ENCODE measurements around the gene FUT7.

Gene FUT7

DNA sequence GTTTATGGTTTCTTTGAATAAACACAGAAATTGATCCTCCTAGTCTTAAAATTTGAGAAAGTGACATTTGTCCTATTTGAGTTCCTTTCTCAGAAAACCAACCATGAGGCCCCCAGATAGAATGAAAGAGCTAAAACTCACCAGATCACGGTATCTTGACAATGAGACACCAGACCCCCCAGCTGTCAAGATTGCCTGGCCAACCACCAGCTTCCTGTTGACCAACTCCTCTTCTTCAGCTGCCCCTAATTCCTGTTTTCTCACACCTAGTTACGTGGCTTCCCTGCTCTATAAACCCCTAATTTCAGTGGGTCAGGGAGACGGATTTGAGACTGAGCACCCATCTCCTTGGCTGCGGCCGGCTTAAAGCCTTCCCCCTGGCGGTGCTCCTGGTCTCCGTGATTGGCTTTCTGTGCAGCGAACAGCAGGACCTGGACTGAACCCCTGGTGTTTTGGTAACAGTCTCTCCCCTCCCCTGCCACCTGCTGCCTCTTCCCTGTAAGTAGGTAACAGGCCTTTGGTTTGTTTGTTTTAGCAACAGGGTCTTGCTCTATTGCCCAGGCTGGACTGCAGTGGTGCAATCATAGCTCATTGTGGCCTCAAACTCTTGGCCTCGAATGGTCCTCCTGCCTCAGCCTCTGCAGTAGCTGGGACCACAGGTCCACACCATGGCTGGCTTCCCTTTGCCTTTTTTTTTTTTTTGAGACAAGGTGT lies 26.8 kb upstream of the FUT7 start:
- Histone ChIP-seq H3K4me1 (ENCODE audit: insufficient read depth, low read length) (no peaks in the 10 kb centered on the region; the same call in 1 of the 2 replicates), H3K9ac (ENCODE audit: low read depth, low read length) (no peak overlapping the region), H3K36me3 (ENCODE audit: insufficient read depth, low read length) (no peaks in the 10 kb centered on the region), H3K9me3 (ENCODE audit: control insufficient read depth, insufficient read depth, low read length) (no peaks in the 10 kb centered on the region)

DNA sequence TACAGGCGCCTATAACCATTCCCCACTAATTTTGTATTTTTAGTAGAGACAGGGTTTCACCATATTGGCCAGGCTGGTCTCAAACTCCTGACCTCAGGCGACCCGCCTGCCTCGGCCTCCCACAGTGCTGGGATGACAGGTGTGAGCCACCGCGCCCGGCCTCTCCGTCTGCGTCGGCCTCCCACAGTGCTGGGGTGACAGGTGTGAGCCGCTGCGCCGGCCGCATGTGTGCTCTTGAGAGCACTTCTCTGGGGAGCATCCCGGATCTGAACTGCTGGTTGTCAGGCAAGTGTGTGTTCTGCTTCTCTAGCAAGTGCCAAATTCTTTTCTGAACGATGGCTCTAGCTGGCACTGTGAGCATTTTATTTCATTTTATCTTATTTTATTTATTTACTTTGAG lies 25.7 kb upstream of the FUT7 start:
- Histone ChIP-seq H3K4me1 (ENCODE audit: insufficient read depth, low read length) (no peaks in the 10 kb centered on the region; the same call in 1 of the 2 replicates), H3K9ac (ENCODE audit: low read depth, low read length) (no peak overlapping the region), H3K36me3 (ENCODE audit: insufficient read depth, low read length) (no peaks in the 10 kb centered on the region), H3K9me3 (ENCODE audit: control insufficient read depth, insufficient read depth, low read length) (no peaks in the 10 kb centered on the region)

DNA sequence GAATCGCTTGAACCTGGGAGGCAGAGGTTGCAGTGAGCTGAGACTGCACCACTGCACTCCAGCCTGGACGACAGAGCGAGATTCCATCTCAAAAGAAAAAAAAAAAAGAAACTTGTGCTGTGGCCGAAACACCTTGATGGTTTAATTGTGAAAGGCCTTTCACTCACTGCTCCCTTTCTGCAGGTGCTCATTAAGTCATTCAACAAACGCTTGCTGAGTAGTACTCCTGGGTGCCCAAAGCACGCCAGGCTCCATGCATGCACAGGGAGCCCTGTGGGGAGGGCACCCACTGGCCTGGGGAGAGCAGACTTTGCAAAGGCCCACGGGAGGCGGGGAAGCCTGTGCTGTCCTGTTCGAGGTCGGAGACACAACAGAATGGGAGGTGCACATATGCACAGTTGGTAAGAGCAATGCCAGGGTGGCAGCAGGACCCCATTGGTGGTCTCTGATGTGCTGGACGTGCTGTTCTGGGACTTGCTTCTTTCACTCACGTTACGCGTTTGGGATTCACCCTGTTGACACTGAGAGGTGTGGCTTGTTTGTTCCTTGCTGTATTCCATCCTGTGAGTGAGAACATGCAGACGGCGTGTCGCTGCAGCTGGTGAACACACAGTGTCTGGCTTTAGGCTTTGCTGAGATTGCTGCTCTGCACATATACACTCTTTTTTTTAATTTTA lies 25.0 kb upstream of the FUT7 start:
- no peaks in the 10 kb centered on the region for H3K36me3 ChIP-seq (ENCODE audit: insufficient read depth, low read length)
- H3K4me1 ChIP-seq (ENCODE audit: insufficient read depth, low read length) = no peaks in the 10 kb centered on the region; the same call in 1 of the 2 replicates
- H3K9ac ChIP-seq (ENCODE audit: low read depth, low read length) = no peak overlapping the region
- H3K9me3 ChIP-seq (ENCODE audit: control insufficient read depth, insufficient read depth, low read length) = no peaks in the 10 kb centered on the region

DNA sequence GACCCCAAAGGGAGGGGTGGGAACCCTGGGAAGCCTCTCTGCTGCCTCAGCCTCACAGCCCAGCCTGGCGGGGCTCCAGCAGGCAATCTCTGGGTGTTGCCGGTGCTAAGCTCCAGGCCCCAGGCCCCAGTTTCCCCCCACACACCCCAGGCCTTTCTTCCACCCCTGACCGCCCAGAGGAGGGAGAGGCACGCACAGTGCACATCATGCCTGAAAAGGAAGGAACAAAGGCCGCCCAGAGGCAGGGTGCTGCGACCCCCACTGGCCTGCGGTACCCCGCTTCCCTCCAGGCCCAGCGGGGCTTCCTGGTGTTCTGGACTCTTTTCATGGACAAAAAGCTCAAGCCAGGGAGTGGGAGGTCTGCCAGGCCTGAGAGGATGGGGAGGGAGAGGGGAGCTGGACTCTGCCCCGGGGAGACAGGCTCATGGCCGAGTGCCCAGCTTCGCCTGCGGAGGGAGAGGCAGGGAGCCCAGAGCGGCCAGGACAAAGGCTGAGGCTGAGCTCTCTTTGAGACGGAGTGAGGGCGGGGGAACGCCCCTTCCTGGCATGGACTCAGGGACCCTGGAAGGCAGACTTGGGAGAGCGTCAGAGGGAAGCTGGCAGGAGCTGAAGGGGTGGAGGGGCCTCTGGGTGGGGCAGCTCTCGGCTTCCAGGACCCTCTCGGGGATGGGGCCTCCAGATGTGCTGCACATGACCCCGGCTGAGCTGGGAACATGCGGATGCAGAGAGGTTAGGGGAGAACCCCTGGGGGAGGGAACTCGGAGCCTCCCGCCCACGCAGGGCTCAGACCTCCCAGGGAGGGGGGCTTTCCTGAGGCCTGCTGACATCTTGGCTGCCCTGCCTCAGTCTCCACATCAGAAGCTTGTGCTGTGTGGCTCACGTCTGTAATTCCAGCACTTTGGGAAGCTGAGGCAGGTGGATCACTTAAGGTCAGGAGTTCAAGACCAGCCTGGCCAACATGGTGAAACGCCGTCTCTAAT lies 23.8 kb upstream of the FUT7 start:
- no peaks in the 10 kb centered on the region for H3K36me3 ChIP-seq (ENCODE audit: insufficient read depth, low read length)
- no peaks in the 10 kb centered on the region; the same call in 1 of the 2 replicates for H3K4me1 ChIP-seq (ENCODE audit: insufficient read depth, low read length)
- H3K9me3 ChIP-seq (ENCODE audit: control insufficient read depth, insufficient read depth, low read length) = no peaks in the 10 kb centered on the region
- H3K9ac ChIP-seq (ENCODE audit: low read depth, low read length) = no peak overlapping the region

DNA sequence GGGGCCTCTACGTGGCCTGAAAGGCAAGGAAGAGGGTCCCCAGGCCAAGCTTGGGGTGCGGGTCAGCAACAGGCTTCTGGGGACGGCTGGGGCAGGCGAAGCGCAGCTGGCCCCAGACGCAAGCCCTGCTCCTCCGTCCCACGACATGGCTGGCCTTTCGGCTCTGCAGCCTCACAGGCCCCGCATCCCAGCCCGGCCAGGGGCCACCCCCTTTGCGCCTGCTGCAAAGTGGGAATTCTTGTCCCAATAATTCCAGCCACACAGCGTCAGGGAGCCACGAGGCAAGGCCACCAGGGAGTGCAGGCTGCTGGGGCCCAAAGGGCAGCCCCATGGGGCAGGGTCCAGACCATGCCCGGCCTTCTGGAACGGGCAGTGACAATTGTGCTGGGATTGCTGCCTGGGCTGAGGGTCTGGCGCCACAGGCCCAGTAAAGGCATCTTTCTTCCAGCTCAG lies 23.1 kb upstream of the FUT7 start:
- no peaks in the 10 kb centered on the region for H3K9me3 ChIP-seq (ENCODE audit: control insufficient read depth, insufficient read depth, low read length)
- H3K9ac ChIP-seq (ENCODE audit: low read depth, low read length) = peak overlapping the region; percentile 44
- no peaks in the 10 kb centered on the region for H3K36me3 ChIP-seq (ENCODE audit: insufficient read depth, low read length)
- no peaks in the 10 kb centered on the region; the same call in 1 of the 2 replicates for H3K4me1 ChIP-seq (ENCODE audit: insufficient read depth, low read length)

DNA sequence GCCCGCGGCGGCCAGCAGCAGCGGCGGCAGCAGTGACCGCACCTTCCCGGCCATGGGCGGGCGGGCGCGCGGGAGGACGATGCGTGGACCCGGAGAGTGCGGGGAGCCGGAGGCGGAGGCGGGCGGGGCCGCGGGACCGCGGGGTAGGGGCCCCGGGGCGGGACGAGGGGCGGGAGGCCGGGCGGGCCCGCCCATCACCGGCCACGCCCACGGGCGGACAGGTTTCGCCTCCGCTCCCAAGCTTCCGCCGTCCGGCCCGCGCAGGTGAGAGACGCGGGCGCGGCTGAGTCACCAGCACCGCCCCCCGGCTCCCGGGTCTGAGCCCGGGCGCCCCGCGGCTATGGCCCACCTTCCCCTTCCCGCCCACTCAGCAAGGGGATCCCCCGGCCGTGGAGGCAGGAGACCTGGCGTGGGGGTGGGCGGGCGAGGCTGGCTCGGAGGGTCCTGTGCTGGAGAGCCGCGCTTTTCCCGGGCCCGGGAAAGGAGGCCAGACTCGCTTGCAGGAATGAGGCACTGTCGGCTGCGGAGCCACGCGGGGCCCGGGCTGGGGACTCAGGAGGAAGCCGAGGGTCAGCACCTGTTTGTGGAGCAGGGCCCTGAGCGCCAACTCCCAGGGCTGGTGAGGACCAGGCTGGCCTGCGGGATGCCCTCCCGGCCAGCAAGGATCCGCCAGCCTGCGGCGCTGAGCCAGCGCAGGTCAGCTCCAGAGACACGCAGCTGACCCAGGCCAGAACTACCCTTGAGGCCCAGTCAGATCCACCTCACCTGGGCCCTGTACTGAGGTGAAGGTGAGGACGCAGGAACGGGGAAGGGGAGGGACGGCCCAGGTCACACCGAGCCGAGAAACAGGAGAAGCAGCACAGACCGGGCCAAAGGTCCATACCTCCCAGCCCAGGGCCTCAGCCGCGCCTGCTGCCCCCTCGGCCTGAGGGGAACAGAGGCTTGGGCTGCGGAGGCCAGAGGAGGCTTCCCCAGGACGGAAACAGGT lies 22.4 kb upstream of the FUT7 start, which contains the start of gene ENTPD2:
Gene ENTPD2 (minus strand): TSS at position 118 of the 988 bp plus-strand sequence. CDS start 64 bp downstream, at position 54.
- H3K9ac ChIP-seq (ENCODE audit: low read depth, low read length) = peak within 1 kb of the TSS; percentile 44
- no peaks in the 10 kb centered on the region for H3K36me3 ChIP-seq (ENCODE audit: insufficient read depth, low read length)
- H3K4me1 ChIP-seq (ENCODE audit: insufficient read depth, low read length) = no peaks in the 10 kb centered on the region; the same call in 1 of the 2 replicates
- H3K9me3 ChIP-seq (ENCODE audit: control insufficient read depth, insufficient read depth, low read length) = no peaks in the 10 kb centered on the region

DNA sequence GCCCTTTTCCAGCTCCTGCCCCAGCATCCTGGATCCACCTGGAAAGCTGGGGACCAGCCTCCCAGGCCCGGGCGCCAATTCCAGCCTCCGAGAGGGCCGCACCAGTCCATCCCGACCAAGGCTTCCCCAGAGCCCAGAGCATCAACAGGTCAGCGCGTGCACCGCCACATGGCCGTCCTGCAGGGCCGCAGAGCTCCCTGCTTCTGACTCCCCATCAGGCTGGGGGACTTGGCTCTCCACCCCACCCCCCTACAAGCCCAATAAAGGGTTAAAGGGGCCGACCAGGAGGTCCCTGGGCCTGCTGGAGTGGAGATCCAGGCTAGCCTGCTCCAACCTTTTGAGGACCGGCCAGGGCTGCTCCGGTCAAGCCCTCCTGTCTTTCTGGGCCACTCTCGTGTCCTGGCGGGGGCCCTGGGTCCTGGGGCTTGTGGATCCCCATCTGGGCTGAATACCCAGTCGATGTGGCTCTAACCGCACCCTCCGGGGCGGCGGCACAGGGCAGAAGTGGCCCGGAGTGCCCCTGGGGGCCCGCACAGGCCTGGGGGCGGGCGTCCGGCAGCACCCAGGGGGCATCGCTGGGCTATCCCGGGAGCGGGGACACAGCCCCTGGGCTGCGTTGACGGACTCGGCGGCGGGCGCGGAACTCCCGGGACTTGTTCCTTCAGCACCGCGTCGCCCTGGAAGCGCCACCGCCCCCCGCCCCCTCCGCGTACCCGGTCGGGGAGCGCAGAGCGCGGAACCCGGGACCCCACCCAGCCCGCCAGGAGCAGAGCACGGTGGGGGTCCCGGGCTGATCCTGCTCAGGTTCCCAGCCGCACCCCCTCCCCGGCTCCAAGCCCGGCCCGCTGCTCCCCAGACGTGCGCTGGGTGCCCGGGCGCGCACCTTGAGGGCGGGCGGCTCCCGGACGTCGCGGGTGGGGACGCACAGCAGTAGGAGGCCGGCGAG lies 21.4 kb upstream of the FUT7 start:
- Histone ChIP-seq H3K9me3 (ENCODE audit: control insufficient read depth, insufficient read depth, low read length) (no peaks in the 10 kb centered on the region), H3K9ac (ENCODE audit: low read depth, low read length) (peak overlapping the region; percentile 44; the same call in 1 of the 2 replicates), H3K4me1 (ENCODE audit: insufficient read depth, low read length) (no peaks in the 10 kb centered on the region; the same call in 1 of the 2 replicates), H3K36me3 (ENCODE audit: insufficient read depth, low read length) (no peaks in the 10 kb centered on the region)

DNA sequence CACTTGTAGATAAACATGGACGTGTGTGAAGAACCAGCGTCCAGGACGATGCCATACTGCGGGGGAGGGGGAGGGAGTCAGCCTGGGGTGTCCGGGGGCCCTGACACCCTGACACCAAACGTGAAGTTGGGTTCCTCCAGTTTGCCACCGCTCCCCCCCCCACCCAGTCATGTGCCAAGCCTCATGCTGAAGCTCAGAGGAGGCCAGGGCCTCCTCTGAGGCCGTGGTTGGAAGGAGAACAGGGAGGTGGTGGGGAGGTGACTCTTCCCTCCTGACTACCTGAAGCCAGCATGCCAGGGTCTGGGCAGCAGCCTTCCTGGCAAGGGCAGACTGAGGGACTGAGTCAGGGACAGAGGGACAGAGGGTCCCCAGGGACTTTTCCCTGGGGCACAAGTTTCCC lies 20.4 kb upstream of the FUT7 start:
- no peak overlapping the region for H3K9ac ChIP-seq (ENCODE audit: low read depth, low read length)
- no peaks in the 10 kb centered on the region; the same call in 1 of the 2 replicates for H3K4me1 ChIP-seq (ENCODE audit: insufficient read depth, low read length)
- H3K36me3 ChIP-seq (ENCODE audit: insufficient read depth, low read length) = no peaks in the 10 kb centered on the region
- no peaks in the 10 kb centered on the region for H3K9me3 ChIP-seq (ENCODE audit: control insufficient read depth, insufficient read depth, low read length)

DNA sequence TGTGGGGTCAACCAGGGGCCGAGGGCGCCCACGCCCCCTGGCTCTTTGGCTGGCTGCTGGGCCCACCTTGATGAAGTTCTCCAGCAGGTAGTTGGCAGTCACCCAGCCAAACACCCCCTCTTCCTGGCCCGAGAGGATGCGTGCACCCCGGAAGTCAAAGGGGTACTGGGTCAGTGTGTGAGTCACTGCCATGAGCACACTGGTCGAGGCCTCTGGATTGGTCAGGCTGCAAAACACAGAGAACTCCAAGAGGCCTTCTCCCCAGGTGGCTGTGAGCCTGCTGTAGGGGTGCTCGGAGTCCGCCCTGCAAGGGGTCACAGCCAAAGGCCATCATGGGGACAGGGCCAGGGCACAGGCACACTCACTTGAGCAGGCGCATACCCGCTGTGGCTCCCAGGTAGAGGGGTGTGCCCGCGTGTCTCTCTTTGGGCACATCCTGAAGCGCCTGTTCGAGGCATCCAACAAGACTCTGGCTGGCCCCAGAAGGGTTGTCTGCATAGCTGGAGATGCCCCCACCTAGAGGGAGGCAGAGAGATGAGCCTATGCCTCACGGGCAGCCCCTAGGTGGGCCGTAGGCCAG lies 19.3 kb upstream of the FUT7 start:
- H3K9me3 ChIP-seq (ENCODE audit: control insufficient read depth, insufficient read depth, low read length) = no peaks in the 10 kb centered on the region
- H3K36me3 ChIP-seq (ENCODE audit: insufficient read depth, low read length) = no peaks in the 10 kb centered on the region
- H3K9ac ChIP-seq (ENCODE audit: low read depth, low read length) = no peak overlapping the region
- H3K4me1 ChIP-seq (ENCODE audit: insufficient read depth, low read length) = no peaks in the 10 kb centered on the region; the same call in 1 of the 2 replicates

DNA sequence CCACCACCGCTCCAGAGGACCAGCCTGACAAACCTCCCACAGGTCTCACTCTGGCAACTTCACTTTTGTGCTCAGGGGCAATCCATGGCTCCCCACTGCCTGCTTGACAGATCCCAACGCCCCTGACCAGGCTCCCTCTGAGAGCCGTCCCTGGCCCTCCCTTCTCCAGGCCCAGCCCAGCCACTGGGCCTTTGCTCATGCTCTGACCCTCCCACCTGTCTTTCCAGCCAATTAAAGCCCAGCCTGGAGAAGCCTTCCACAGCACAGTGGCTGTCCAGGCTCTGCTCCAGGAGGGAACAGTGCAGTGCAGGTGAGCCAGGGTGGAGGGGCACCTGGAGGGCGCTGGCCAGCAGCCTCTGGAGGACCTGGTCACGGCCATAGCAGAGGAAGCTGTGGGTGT lies 18.7 kb upstream of the FUT7 start:
- no peaks in the 10 kb centered on the region for H3K36me3 ChIP-seq (ENCODE audit: insufficient read depth, low read length)
- no peaks in the 10 kb centered on the region; the same call in 1 of the 2 replicates for H3K4me1 ChIP-seq (ENCODE audit: insufficient read depth, low read length)
- H3K9me3 ChIP-seq (ENCODE audit: control insufficient read depth, insufficient read depth, low read length) = no peaks in the 10 kb centered on the region
- H3K9ac ChIP-seq (ENCODE audit: low read depth, low read length) = no peak overlapping the region

DNA sequence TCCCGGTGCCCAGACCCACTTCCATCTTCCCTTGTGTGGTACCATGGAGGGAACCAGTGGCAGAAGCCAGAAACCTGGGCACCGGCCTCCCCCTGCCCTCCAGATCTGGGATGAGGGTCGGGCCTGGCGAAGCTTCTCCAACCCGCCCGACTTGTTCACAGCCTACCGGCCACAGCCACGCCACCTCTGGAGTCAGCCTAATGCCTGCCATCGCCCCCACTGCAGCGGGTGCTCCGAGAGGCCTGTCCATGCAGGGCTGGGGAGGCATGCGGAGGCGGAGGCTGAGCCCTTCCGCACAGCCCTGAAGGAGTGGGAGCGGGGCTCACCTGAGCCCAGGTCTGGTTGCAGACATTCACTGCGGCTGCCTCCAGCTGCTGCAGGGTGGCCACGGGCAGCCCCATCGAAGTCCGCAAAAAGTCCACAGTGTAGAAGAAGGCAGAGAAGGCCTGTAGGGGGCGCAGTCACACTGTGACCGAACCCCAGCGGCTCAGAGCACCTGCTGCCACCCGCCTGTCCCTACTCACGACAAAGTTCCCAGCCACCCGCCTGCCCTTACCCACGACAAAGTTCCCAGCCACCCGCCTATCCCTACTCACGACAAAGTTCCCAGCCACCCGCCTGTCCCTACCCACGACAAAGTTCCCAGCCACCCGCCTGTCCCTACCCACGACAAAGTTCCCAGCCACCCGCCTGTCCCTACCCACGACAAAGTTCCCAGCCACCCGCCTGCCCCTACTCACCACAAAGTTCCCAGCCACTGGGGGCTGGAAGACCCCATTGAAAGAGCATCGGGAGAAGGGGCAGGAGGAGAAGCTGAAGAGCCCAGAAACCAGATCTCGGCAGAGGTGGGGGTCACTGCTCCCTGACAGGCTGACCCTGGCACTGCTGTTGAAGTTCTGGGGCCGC lies 17.9 kb upstream of the FUT7 start:
- H3K36me3 ChIP-seq (ENCODE audit: insufficient read depth, low read length) = no peaks in the 10 kb centered on the region
- H3K9me3 ChIP-seq (ENCODE audit: control insufficient read depth, insufficient read depth, low read length) = no peaks in the 10 kb centered on the region
- no peak overlapping the region for H3K9ac ChIP-seq (ENCODE audit: low read depth, low read length)
- no peaks in the 10 kb centered on the region for H3K4me1 ChIP-seq (ENCODE audit: insufficient read depth, low read length)
